GM23338 (cell line): ENCODE results near the gene FAM227A.

Experiments used
- CREB1 ChIP-seq: fragments of 250-450 bp; sonication (Bioruptor Pico); IDR thresholded peaks from 2 replicates; pipeline ENCODE4 v1.5.0; 2020; ENCODE audit warnings: low read depth, mild to moderate bottlenecking, moderate library complexity
- EZH2 ChIP-seq: fragments of 200-600 bp; sonication (generic); IDR thresholded peaks from one replicate; pipeline ENCODE4 v1.8.0; 2017; ENCODE audit warnings: antibody characterized with exemption, mild to moderate bottlenecking, low read depth; ENCODE audit not compliant: unreplicated experiment
- EZH2phosphoT487 ChIP-seq: fragments of 200-600 bp; sonication (generic); IDR thresholded peaks from one replicate; pipeline ENCODE4 v1.8.1; 2018; ENCODE audit warnings: antibody characterized with exemption; ENCODE audit not compliant: unreplicated experiment
- JUNB ChIP-seq: IDR thresholded peaks from one replicate; pipeline ENCODE4 v1.6.1; 2016; ENCODE audit warnings: antibody characterized with exemption; ENCODE audit not compliant: unreplicated experiment
- NANOG ChIP-seq: IDR thresholded peaks from 2 replicates; pipeline ENCODE4 v1.6.1; 2016; ENCODE audit warnings: antibody characterized with exemption, borderline replicate concordance
- POLR2AphosphoS5 ChIP-seq: IDR thresholded peaks from 2 replicates; pipeline ENCODE4 v1.6.1; 2016; ENCODE audit warnings: antibody characterized with exemption, low read depth
- STAT1 ChIP-seq: IDR thresholded peaks from one replicate; pipeline ENCODE4 v1.6.1; 2016; ENCODE audit warnings: antibody characterized with exemption; ENCODE audit not compliant: unreplicated experiment
- ZNF114 ChIP-seq: fragments of 250-450 bp; sonication (Bioruptor Pico); IDR thresholded peaks from 2 replicates; pipeline ENCODE4 v1.5.0; 2020; ENCODE audit warnings: mild to moderate bottlenecking, moderate library complexity
- ZNF331 ChIP-seq: fragments of 250-450 bp; sonication (Bioruptor Pico); IDR thresholded peaks from 2 replicates; pipeline ENCODE4 v1.5.0; 2020; ENCODE audit warnings: low read depth, mild to moderate bottlenecking, moderate library complexity
- TF ChIP-seq, protein P1 (sequence below), 2 experiments: fragments of 200-600 bp in 1 of 2; sonication (generic) in 1 of 2; conservative IDR thresholded peaks; 2 replicates each; pipeline versions ENCODE4 v1.5.1 to v1.6.1; 2016 to 2017; ENCODE audit warnings: antibody characterized with exemption in 2 of 2, low read depth in 2 of 2, mild to moderate bottlenecking in 2 of 2, moderate library complexity in 1 of 2
- TF ChIP-seq, protein P2 (sequence below): IDR thresholded peaks from 2 replicates; pipeline ENCODE4 v1.6.1; 2016; ENCODE audit warnings: antibody characterized with exemption
- TF ChIP-seq, protein P3 (sequence below): IDR thresholded peaks from one replicate; pipeline ENCODE4 v1.6.1; 2018; ENCODE audit warnings: antibody characterized with exemption; ENCODE audit not compliant: unreplicated experiment
- TF ChIP-seq, protein P4 (sequence below): fragments of 250-450 bp; sonication (Bioruptor Pico); IDR thresholded peaks from 2 replicates; pipeline ENCODE4 v1.5.0; 2020; ENCODE audit warnings: mild to moderate bottlenecking, moderate library complexity

DNA sequence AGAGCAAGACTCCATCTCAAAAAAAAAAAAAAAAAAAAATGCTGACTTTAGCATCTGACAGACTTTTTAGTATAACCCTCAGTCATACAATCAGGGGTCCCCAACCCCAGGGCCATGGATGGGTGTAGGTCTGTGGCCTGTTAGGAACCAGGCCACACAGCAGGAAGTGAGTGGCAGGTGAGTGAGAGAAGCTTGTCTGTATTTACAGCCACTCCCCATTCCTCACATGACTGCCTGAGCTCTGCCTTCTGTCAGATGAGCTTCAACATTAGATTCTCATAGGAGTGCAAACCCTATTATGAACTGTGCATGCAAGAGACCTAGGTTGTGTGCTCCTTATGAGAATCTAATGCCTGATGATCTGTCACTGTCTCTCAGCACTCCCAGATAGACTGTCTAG lies 3.3 kb downstream of the FAM227A start:
- TF ChIP-seq CREB1 (no peak), EZH2 (no peak), POLR2AphosphoS5 (no peak), EZH2phosphoT487 (no peak), JUNB (no peak), NANOG (no peak), ZNF114 (CRISPR knock-in tag) (no peak), STAT1 (no peak), ZNF331 (no peak)
- TF ChIP-seq, protein P1, sequence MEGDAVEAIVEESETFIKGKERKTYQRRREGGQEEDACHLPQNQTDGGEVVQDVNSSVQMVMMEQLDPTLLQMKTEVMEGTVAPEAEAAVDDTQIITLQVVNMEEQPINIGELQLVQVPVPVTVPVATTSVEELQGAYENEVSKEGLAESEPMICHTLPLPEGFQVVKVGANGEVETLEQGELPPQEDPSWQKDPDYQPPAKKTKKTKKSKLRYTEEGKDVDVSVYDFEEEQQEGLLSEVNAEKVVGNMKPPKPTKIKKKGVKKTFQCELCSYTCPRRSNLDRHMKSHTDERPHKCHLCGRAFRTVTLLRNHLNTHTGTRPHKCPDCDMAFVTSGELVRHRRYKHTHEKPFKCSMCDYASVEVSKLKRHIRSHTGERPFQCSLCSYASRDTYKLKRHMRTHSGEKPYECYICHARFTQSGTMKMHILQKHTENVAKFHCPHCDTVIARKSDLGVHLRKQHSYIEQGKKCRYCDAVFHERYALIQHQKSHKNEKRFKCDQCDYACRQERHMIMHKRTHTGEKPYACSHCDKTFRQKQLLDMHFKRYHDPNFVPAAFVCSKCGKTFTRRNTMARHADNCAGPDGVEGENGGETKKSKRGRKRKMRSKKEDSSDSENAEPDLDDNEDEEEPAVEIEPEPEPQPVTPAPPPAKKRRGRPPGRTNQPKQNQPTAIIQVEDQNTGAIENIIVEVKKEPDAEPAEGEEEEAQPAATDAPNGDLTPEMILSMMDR (conservative IDR thresholded peaks at IDR 0.05; ENCODE audit: low read depth in 2 of 2): no peak
- TF ChIP-seq, protein P2, sequence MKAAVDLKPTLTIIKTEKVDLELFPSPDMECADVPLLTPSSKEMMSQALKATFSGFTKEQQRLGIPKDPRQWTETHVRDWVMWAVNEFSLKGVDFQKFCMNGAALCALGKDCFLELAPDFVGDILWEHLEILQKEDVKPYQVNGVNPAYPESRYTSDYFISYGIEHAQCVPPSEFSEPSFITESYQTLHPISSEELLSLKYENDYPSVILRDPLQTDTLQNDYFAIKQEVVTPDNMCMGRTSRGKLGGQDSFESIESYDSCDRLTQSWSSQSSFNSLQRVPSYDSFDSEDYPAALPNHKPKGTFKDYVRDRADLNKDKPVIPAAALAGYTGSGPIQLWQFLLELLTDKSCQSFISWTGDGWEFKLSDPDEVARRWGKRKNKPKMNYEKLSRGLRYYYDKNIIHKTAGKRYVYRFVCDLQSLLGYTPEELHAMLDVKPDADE: no peak
- TF ChIP-seq, protein P3, sequence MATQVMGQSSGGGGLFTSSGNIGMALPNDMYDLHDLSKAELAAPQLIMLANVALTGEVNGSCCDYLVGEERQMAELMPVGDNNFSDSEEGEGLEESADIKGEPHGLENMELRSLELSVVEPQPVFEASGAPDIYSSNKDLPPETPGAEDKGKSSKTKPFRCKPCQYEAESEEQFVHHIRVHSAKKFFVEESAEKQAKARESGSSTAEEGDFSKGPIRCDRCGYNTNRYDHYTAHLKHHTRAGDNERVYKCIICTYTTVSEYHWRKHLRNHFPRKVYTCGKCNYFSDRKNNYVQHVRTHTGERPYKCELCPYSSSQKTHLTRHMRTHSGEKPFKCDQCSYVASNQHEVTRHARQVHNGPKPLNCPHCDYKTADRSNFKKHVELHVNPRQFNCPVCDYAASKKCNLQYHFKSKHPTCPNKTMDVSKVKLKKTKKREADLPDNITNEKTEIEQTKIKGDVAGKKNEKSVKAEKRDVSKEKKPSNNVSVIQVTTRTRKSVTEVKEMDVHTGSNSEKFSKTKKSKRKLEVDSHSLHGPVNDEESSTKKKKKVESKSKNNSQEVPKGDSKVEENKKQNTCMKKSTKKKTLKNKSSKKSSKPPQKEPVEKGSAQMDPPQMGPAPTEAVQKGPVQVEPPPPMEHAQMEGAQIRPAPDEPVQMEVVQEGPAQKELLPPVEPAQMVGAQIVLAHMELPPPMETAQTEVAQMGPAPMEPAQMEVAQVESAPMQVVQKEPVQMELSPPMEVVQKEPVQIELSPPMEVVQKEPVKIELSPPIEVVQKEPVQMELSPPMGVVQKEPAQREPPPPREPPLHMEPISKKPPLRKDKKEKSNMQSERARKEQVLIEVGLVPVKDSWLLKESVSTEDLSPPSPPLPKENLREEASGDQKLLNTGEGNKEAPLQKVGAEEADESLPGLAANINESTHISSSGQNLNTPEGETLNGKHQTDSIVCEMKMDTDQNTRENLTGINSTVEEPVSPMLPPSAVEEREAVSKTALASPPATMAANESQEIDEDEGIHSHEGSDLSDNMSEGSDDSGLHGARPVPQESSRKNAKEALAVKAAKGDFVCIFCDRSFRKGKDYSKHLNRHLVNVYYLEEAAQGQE: no peak
- TF ChIP-seq, protein P4, sequence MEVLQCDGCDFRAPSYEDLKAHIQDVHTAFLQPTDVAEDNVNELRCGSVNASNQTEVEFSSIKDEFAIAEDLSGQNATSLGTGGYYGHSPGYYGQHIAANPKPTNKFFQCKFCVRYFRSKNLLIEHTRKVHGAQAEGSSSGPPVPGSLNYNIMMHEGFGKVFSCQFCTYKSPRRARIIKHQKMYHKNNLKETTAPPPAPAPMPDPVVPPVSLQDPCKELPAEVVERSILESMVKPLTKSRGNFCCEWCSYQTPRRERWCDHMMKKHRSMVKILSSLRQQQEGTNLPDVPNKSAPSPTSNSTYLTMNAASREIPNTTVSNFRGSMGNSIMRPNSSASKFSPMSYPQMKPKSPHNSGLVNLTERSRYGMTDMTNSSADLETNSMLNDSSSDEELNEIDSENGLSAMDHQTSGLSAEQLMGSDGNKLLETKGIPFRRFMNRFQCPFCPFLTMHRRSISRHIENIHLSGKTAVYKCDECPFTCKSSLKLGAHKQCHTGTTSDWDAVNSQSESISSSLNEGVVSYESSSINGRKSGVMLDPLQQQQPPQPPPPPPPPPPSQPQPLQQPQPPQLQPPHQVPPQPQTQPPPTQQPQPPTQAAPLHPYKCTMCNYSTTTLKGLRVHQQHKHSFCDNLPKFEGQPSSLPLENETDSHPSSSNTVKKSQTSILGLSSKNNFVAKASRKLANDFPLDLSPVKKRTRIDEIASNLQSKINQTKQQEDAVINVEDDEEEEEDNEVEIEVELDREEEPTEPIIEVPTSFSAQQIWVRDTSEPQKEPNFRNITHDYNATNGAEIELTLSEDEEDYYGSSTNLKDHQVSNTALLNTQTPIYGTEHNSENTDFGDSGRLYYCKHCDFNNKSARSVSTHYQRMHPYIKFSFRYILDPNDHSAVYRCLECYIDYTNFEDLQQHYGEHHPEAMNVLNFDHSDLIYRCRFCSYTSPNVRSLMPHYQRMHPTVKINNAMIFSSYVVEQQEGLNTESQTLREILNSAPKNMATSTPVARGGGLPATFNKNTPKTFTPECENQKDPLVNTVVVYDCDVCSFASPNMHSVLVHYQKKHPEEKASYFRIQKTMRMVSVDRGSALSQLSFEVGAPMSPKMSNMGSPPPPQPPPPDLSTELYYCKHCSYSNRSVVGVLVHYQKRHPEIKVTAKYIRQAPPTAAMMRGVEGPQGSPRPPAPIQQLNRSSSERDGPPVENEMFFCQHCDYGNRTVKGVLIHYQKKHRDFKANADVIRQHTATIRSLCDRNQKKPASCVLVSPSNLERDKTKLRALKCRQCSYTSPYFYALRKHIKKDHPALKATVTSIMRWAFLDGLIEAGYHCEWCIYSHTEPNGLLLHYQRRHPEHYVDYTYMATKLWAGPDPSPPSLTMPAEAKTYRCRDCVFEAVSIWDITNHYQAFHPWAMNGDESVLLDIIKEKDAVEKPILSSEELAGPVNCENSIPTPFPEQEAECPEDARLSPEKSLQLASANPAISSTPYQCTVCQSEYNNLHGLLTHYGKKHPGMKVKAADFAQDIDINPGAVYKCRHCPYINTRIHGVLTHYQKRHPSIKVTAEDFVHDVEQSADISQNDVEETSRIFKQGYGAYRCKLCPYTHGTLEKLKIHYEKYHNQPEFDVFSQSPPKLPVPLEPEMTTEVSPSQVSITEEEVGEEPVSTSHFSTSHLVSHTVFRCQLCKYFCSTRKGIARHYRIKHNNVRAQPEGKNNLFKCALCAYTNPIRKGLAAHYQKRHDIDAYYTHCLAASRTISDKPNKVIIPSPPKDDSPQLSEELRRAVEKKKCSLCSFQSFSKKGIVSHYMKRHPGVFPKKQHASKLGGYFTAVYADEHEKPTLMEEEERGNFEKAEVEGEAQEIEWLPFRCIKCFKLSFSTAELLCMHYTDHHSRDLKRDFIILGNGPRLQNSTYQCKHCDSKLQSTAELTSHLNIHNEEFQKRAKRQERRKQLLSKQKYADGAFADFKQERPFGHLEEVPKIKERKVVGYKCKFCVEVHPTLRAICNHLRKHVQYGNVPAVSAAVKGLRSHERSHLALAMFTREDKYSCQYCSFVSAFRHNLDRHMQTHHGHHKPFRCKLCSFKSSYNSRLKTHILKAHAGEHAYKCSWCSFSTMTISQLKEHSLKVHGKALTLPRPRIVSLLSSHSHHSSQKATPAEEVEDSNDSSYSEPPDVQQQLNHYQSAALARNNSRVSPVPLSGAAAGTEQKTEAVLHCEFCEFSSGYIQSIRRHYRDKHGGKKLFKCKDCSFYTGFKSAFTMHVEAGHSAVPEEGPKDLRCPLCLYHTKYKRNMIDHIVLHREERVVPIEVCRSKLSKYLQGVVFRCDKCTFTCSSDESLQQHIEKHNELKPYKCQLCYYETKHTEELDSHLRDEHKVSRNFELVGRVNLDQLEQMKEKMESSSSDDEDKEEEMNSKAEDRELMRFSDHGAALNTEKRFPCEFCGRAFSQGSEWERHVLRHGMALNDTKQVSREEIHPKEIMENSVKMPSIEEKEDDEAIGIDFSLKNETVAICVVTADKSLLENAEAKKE (CRISPR knock-in tag): no peak
